NCI-H2029 treated with DMSO at 0.1 percent for 48 hours (cell line): ENCODE measurements around the gene MASTL.
A peak's percentile ranks its signal among the peaks of the same experiment; 100 is the strongest.
"Not testable (repeated sequence)": the region's sequence is repeated elsewhere in the genome, so short reads cannot be mapped to it uniquely, and the experiment has no call there.

Source experiments
- DNase-seq: peaks from one replicate; lab custom pipeline; 2025; lab: John Stamatoyannopoulos, UW

Gene MASTL

GRCh38 chr10:27155066-27155754 lies at the start of gene MASTL:
Gene MASTL (plus strand): TSS chr10:27155352. CDS start chr10:27155427, 75 bp downstream.
- DNase-seq: peak; percentile 3

GRCh38 chr10:27108165-27108564 lies 47.0 kb upstream of the MASTL start:
- no peak for DNase-seq

DNA sequence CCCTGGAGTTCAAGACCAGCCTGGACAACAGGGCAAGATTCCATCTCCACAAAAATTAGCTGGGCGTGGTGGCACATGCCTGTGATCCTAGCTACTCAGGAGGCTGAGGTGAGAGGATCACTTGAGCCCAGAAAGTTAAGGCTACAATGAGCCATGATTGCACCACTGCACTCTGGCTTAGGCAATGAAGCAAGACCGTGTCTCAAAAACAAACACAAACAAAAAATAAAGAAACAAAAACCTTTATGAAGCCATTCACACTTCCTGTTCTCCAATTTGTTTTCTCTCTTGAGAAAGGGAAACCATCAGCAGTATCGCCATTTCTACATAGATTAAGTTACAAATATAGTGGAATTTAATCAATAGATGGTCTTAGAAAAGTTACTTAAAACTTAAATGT lies 20.8 kb upstream of the MASTL start:
- no peak for DNase-seq

DNA sequence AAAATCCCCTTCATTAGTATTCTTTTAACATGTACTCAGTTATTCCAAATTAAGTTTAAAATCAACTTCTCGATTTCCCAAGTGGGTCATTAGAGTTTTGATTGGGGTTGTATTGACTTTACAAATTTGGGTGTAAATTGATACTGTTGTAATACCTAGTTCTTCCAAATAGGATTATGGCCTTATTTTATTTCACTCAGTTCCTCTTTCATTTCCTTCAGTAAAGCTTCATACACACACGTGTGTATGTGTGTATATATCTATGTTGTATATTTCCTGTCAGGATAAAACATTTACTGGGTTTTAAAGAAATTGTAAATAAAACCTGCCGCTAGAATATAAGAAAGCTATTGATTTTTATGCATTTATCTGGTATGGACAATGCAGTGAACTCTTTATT lies 16.9 kb upstream of the MASTL start:
- DNase-seq: no peak

GRCh38 chr10:27143686-27144085 lies 11.5 kb upstream of the MASTL start:
- no peak for DNase-seq

DNA sequence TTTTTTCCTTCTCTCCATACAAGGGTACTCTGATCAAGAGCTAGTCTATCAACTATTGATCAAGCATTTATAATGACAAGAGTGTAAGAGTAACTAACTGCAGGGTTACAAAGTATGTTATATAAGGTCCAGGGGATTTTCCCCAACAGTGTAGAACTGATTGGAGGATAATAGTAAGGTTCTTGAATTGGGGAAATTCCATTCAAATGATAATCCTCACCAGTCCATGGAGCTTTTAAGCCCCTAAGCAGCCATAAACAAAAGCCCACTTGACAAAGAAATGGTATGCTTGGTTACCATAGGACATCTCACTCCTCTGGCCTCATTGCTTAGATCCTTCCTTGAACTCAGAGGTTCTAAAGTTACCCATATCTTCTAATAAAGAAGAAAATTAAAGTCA lies 9.2 kb upstream of the MASTL start:
- DNase-seq: no peak

- no peak for DNase-seq
These were observed 7.5 kb upstream of the MASTL start for GRCh38 chr10:27147701-27148100.

GRCh38 chr10:27150261-27150660 lies 4.9 kb upstream of the MASTL start:
- DNase-seq: no peak

DNA sequence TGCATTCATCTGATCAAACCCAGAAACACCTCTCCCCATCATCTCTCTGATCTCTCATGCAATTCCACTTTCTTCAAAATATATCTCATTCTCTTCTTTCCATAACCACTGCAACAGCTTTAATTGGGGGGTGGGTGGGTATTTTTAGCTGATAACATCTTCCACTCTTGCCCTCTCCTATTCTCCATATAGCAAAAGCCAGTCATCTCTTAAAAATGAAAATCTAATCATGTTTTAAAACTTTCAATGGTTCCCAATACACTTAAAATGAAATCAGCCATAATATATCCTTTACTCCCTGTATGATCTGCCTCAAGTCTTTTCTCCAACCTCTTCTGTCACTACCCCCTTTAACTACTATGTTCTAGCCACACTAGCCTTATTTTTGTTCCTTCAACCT lies 2.5 kb upstream of the MASTL start:
- DNase-seq: no peak

- DNase-seq: no peak
These were observed 1.8 kb upstream of the MASTL start for GRCh38 chr10:27153329-27153728.

DNA sequence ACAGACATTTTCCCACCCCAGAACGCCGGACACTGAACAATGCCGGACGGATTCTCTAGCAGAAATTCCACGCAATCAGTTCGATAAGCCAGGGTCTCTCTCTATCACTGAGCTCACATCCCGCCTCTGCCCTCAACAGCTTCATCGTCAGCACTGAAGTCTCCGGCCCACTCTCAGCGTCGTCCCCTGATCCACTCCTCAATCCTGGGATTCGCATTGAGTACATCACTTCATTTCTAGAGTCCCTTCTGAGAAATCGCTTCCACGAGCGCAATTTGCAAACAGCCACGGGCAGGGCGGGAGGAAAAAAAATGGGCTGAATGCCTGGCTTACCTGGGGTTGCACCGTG lies 1.3 kb upstream of the MASTL start:
- no peak for DNase-seq

DNA sequence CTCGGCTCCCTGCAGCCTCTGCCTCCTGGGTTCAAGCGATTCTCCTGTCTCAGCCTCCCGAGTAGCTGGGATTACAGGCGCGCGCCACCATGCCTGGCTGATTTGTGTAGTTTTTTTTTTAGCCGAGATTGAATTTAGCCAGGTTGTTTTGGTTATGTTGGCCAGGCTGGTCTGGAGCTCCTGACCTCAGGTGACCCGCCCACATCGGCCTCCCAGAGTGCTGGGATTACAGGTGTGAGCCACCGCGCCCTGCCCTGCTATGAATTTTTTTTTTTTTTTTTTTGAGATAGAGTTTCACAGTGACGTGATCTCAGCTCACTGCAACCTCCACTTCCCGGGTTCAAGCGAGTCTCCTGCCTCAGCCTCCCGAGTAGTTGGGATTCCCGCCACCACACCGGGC lies 1.4 kb downstream of the MASTL start:
- DNase-seq: not testable (repeated sequence)

- no peak for DNase-seq
These were observed 2.0 kb downstream of the MASTL start for GRCh38 chr10:27157150-27157549.

- DNase-seq: no peak
These were observed 3.3 kb downstream of the MASTL start for GRCh38 chr10:27158421-27158820.

GRCh38 chr10:27169849-27170248 lies 14.7 kb downstream of the MASTL start:
- DNase-seq: no peak

DNA sequence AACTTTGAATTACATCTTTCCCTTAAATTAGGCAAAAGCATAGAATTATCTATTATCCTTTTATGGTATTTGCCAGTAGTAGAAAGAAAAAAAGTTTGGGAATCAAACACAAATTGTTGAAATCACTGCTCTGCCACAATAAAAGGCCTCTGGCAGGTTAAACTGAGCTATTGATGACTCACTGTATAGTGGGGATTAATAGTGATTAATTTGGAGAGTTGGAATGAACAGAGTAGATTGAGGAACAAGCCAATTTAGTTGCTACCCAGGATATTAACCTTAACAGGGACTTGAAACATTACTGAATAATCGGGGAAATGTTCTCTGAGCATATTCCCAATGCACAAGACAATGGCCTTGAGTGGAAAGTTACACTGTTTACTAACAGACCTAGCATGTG lies 33.1 kb downstream of the MASTL start:
- no peak for DNase-seq

DNA sequence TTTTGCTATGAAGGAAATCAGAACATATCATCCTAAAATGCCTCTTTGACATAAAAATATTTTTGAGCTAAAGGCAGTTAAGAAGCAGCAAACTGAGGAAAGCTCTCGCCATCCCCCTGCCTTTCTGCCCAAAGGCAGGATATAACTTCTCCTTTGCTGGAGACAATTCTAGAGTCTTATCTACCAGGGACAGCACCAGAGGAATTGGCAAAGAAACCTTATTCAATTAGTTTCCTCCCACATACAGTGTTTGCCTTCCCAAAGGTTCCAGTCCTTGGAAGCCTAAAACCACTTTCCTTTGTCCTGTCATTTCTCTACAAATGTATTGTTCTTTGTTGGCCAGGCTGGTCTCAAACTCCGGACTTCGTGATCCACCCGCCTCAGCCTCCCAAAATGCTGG lies 33.7 kb downstream of the MASTL start:
- no peak for DNase-seq

DNA sequence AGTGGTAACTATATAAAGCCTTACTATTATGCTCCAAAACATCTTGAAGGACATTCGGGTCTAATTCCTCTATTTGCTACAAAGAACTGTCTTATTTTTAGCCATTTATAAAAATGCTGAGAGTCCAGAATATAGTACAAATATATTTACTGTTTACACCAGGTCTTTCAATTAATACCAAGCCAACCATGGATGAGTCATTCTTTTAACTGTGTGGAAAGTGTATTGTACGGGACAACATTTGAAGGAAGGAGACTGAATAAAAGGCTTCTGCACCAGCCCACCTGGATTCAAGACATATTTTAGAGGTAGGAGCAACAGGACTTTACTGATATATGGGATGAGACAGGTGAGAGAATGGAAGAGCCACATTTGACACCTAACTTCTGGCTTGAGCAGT lies 35.4 kb downstream of the MASTL start:
- DNase-seq: no peak

DNA sequence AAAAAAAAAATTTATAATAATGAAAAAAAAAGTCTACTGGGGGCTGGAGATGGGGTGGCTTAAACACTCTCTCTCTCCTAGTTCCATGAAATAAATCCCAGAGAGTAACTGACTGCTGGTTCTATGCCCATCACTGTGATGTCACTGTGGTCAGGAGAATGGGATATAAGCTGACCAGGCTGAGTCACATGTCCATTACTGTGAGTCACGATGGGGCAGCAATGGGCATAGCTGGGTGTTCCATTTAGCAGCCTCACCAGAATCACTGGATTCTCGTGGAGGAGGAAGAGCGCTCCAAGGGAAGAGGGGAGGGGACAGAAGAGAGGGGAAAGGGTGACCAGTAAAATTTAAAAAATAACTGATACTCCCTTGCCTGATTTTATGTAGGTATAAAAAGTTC lies 37.1 kb downstream of the MASTL start:
- DNase-seq: no peak

GRCh38 chr10:27197980-27198620 lies 42.9 kb downstream of the MASTL start:
- DNase-seq: no peak

DNA sequence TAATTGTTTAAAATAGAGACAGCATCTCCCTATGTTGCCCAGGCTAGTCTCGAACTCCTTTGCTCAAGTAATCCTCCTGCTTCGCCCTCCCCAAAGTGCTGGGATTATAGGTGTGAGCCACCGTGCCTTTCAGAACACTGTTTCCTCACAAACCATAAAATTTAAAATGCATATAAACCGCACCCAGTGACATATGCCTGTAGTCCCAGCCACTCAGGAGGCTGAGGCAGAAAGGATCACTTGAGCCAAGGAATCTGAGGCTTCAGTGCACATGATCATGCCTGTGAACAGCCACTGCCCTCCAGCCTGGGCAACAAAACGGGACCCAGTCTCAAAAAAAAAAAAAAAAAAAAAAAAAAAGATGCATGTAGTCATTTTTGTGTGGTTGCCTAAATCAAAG lies 48.7 kb downstream of the MASTL start:
- no peak for DNase-seq

DNA sequence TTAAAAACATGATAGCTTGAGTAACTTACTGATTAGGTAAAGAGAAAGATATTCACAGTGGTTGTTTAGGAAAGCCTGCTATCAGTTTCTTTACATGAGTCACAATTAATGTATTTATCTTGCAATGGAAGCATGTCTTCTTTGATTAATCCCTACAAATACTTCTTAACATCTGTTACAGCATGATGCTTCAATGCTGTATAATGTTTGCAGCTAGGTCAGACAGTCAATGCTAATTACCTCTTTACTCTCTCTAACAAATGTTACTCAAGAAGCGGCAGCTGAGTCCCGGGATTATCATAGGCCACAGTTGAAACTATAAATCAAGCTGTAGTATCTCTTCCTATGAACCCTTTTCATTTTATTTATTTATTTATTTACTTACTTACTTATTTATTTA lies 52.2 kb downstream of the MASTL start:
- DNase-seq: no peak

DNA sequence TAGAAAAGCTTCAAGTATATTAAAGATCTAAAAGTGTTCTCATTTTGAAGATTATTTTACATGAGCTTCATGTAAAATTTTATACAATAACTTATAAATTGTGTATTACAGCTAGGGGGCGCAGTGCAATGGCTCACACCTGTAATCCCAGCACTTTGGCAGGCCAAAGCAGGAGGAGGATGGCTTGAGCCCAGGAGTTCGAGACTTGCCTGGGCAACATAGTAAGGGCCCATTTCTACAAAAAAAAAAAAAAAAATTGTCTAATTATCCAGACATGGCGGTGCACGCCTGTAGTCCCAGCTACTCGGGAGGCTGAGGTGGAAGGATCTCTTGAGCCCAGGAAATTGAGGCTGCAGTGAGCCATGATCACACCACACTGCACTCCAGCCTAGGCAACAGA lies 68.8 kb downstream of the MASTL start:
- DNase-seq: no peak

DNA sequence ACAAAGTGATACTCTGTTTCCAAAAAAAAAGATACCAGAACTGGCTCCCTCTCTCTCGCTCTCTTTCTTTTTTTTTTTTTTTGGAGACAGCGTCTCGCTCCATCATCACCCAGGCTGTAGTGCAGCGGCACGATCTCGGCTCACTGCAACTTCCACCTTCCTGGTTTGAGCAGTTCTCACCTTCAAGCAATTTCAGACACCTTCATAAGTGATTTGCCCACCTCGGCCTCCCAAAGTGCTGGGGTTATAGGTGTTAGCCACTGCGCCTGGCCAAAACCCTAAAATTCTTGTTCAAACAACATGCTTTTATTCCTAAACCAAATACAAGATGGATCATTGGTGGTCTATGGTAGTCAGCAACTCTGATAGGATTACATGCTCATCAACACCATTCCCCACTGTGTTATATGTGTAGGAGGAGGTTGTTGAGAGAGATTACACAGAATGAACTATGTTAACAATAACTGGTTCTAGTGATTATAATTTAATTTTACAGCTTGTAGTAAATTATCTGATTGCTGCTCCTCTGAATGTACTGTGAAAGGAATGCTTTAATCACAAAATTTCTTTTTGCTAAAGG lies 69.9 kb downstream of the MASTL start:
- no peak for DNase-seq
